ENCODE measurements around the gene PLXNA4. TPM values are rescaled to one million over a fixed set of nuclear protein-coding genes. Genes with fewer than 3 reads are reported as not detected.

Gene PLXNA4
- total and polyA plus RNA-seq, 2 experiments from 2014 or later = 1.9 to 4.8 TPM

DNA sequence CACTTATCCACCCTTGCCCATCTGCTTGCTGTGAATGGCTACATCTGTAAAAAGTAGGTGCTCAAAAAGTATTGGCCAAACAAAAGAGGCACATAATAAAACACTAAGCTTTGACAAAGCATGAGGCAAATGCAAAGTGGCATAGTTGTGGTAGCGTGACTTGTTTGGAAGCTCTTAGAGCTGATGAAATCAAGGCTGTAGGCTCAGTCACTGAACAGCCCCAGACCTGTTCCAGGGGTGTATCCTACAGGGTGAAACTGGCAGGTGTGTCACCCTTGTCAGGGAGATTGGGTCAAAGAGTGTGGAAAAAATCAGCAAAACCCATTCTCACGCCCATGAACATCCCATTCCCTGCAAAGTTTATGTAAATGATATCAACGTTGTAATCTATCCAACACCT lies 427.4 kb downstream of the PLXNA4 start:
- no peaks in the 10 kb centered on the region for H4K20me1 ChIP-seq (ENCODE audit: insufficient read depth, poor library complexity, severe bottlenecking)
- no peaks in the 10 kb centered on the region for H3K27me3 ChIP-seq
- H3K9me2 ChIP-seq (replicated peaks; ENCODE audit: insufficient read depth) = no peaks in the 10 kb centered on the region
- H3K4me3 ChIP-seq = no peak overlapping the region
- no peaks in the 10 kb centered on the region for H3K9me3 ChIP-seq (ENCODE audit: low read depth)
- no peak overlapping the region for H3K27ac ChIP-seq
- H3K4me2 ChIP-seq = no peak overlapping the region
- DNase-seq (ENCODE audit: low spot score) = no peak
- WGBS (ENCODE audit: low lambda C conversion rate, missing lambda C conversion rate) = 86% methylated on average over 3 of the region's 3 CpGs
- TF ChIP-seq EZH2 (IDR thresholded peaks at IDR 0.05; ENCODE audit: borderline replicate concordance) (no peak), EZH2phosphoT487 (IDR thresholded peaks at IDR 0.05; ENCODE audit: low read depth, severe bottlenecking, unreplicated experiment) (no peak)
- TF ChIP-seq, protein P1, sequence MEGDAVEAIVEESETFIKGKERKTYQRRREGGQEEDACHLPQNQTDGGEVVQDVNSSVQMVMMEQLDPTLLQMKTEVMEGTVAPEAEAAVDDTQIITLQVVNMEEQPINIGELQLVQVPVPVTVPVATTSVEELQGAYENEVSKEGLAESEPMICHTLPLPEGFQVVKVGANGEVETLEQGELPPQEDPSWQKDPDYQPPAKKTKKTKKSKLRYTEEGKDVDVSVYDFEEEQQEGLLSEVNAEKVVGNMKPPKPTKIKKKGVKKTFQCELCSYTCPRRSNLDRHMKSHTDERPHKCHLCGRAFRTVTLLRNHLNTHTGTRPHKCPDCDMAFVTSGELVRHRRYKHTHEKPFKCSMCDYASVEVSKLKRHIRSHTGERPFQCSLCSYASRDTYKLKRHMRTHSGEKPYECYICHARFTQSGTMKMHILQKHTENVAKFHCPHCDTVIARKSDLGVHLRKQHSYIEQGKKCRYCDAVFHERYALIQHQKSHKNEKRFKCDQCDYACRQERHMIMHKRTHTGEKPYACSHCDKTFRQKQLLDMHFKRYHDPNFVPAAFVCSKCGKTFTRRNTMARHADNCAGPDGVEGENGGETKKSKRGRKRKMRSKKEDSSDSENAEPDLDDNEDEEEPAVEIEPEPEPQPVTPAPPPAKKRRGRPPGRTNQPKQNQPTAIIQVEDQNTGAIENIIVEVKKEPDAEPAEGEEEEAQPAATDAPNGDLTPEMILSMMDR (IDR thresholded peaks at IDR 0.05; ENCODE audit: poor library complexity) = no peak
- H3K79me2 ChIP-seq = no peaks in the 10 kb centered on the region
- H2AFZ ChIP-seq = no peak overlapping the region
- no peaks in the 10 kb centered on the region for H3K4me1 ChIP-seq (ENCODE audit: insufficient read depth)
- H3K36me3 ChIP-seq (replicated peaks; ENCODE audit: insufficient read depth, low read depth) = no peaks in the 10 kb centered on the region

DNA sequence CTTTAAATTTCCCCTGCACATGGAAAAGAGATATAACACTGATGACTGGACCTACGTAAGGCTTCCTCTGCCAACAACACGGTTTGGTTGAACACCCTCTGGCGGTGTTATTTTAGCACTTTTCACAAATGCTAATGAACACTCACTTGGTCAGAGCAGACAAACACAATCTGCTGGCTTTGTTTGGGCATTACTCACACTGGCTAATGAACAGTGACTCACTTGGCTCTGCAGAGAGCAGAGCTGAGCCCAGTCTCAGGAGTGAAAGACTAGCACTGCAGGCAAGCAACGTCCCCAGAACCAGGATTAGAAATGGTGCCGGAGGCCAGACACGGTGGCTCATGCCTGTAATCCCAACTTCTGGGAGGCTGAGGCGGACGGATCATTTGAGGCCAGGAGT lies 430.8 kb downstream of the PLXNA4 start:
- TF ChIP-seq EZH2phosphoT487 (IDR thresholded peaks at IDR 0.05; ENCODE audit: low read depth, severe bottlenecking, unreplicated experiment) (no peak), EZH2 (IDR thresholded peaks at IDR 0.05; ENCODE audit: borderline replicate concordance) (no peak)
- TF ChIP-seq, protein P1 (IDR thresholded peaks at IDR 0.05; ENCODE audit: poor library complexity) = no peak
- Histone ChIP-seq H3K9me3 (ENCODE audit: low read depth) (no peaks in the 10 kb centered on the region), H4K20me1 (ENCODE audit: insufficient read depth, poor library complexity, severe bottlenecking) (no peaks in the 10 kb centered on the region), H3K9me2 (replicated peaks; ENCODE audit: insufficient read depth) (no peaks in the 10 kb centered on the region), H3K4me3 (no peak overlapping the region), H3K4me2 (no peak overlapping the region), H3K36me3 (replicated peaks; ENCODE audit: insufficient read depth, low read depth) (no peaks in the 10 kb centered on the region), H3K79me2 (no peaks in the 10 kb centered on the region), H2AFZ (no peak overlapping the region), H3K27me3 (no peaks in the 10 kb centered on the region), H3K27ac (no peak overlapping the region), H3K4me1 (ENCODE audit: insufficient read depth) (peaks cover 2% of the 10 kb centered on the region)
- WGBS (ENCODE audit: low lambda C conversion rate, missing lambda C conversion rate) = 63% methylated on average over 8 of the region's 8 CpGs
- peak; percentile 45 for DNase-seq (ENCODE audit: low spot score)

DNA sequence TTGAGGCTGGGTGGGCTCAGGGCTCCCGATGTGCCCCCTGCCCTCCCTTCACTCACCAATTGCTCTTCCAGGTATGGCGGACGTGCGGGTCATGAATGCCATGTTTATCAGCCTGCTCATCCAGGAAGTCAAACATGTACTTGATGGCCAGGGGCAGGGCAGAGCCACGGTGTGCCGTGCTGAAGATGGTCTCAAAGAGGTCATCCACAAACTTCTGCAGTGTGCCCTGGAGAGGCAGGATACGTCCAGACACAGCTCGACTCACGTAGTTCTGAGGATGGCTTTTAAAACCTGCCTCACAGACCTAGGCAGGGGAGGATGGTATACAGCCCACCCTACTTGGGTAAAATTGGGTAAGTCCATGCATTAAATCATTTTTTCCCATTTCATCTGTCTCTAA lies 431.2 kb downstream of the PLXNA4 start:
- Histone ChIP-seq H3K4me3 (no peak overlapping the region), H3K4me1 (ENCODE audit: insufficient read depth) (peaks cover 2% of the 10 kb centered on the region), H3K27me3 (no peaks in the 10 kb centered on the region), H3K36me3 (replicated peaks; ENCODE audit: insufficient read depth, low read depth) (no peaks in the 10 kb centered on the region), H3K9me3 (ENCODE audit: low read depth) (no peaks in the 10 kb centered on the region), H3K9me2 (replicated peaks; ENCODE audit: insufficient read depth) (no peaks in the 10 kb centered on the region), H3K4me2 (no peak overlapping the region), H2AFZ (no peak overlapping the region), H3K79me2 (no peaks in the 10 kb centered on the region), H4K20me1 (ENCODE audit: insufficient read depth, poor library complexity, severe bottlenecking) (no peaks in the 10 kb centered on the region), H3K27ac (no peak overlapping the region)
- 94% methylated on average over 9 of the region's 9 CpGs for WGBS (ENCODE audit: low lambda C conversion rate, missing lambda C conversion rate)
- no peak for TF ChIP-seq EZH2 (IDR thresholded peaks at IDR 0.05; ENCODE audit: borderline replicate concordance)
- TF ChIP-seq, protein P1 (IDR thresholded peaks at IDR 0.05; ENCODE audit: poor library complexity) = no peak
- no peak for TF ChIP-seq EZH2phosphoT487 (IDR thresholded peaks at IDR 0.05; ENCODE audit: low read depth, severe bottlenecking, unreplicated experiment)
- DNase-seq (ENCODE audit: low spot score) = no peak

DNA sequence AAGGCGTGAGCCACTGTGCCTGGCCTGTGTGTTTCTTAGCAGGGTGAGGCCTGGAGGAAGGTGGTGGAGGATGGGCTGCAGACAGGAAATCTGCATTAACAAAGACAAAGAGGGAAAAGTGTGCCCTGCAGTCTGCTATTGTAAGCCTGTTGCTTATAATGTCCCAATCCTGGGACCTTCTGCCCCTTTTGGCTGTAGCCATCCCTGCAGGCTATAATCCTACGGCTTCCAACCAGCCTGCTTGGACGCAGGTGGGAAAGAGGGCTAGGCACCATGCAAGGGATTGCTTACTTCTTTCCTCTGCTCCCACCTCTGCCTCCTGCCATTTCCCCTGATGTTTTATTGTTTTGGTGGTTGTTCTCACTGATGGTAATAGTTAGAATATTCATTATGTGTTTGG lies 434.3 kb downstream of the PLXNA4 start:
- H3K79me2 ChIP-seq = no peaks in the 10 kb centered on the region
- no peak overlapping the region for H3K4me3 ChIP-seq
- H3K4me2 ChIP-seq = no peak overlapping the region
- H3K9me2 ChIP-seq (replicated peaks; ENCODE audit: insufficient read depth) = no peaks in the 10 kb centered on the region
- DNase-seq (ENCODE audit: low spot score) = no peak
- H3K27me3 ChIP-seq = no peaks in the 10 kb centered on the region
- H3K27ac ChIP-seq = no peak overlapping the region
- no peaks in the 10 kb centered on the region for H4K20me1 ChIP-seq (ENCODE audit: insufficient read depth, poor library complexity, severe bottlenecking)
- no peaks in the 10 kb centered on the region for H3K9me3 ChIP-seq (ENCODE audit: low read depth)
- WGBS (ENCODE audit: low lambda C conversion rate, missing lambda C conversion rate) = 86% methylated on average over 3 of the region's 3 CpGs
- H2AFZ ChIP-seq = no peak overlapping the region
- TF ChIP-seq, protein P1 (IDR thresholded peaks at IDR 0.05; ENCODE audit: poor library complexity) = no peak
- TF ChIP-seq EZH2 (IDR thresholded peaks at IDR 0.05; ENCODE audit: borderline replicate concordance) (no peak), EZH2phosphoT487 (IDR thresholded peaks at IDR 0.05; ENCODE audit: low read depth, severe bottlenecking, unreplicated experiment) (no peak)
- no peaks in the 10 kb centered on the region for H3K36me3 ChIP-seq (replicated peaks; ENCODE audit: insufficient read depth, low read depth)
- peaks cover 2% of the 10 kb centered on the region for H3K4me1 ChIP-seq (ENCODE audit: insufficient read depth)

Data from hepatocyte (in vitro differentiated cells).